ENCODE measurements around the gene MLYCD. TPM values are rescaled to one million over a fixed set of nuclear protein-coding genes. Genes with fewer than 3 reads are reported as not detected.
A peak's percentile ranks its signal among the peaks of the same experiment; 100 is the strongest.

Gene MLYCD
- total RNA-seq, 1 donor: 5.1 TPM

- Histone ChIP-seq H3K9me3 (ENCODE audit: low read depth, low read length) (no peaks in the 10 kb centered on the region), H3K4me2 (ENCODE audit: insufficient read depth, low read length) (no peak overlapping the region), H2AFZ (ENCODE audit: low read length) (no peak overlapping the region), H3K27me3 (ENCODE audit: insufficient read depth, low read length) (no peaks in the 10 kb centered on the region), H4K20me1 (ENCODE audit: insufficient read depth, low read length) (peaks cover 10% of the 10 kb centered on the region), H3K4me1 (ENCODE audit: insufficient read depth, low read length) (peaks cover 3% of the 10 kb centered on the region), H3K27ac (ENCODE audit: low read depth, low read length) (no peak overlapping the region), H3K79me2 (ENCODE audit: insufficient read depth, low read length) (peaks cover 18% of the 10 kb centered on the region), H3K4me3 (ENCODE audit: insufficient read depth, low read length) (no peak overlapping the region), H3K36me3 (ENCODE audit: insufficient read depth, low read length) (peaks cover 27% of the 10 kb centered on the region)
- DNase-seq (ENCODE audit: insufficient read length, low spot score, missing footprints): peak; percentile 37
- no peak for TF ChIP-seq CTCF (IDR thresholded peaks at IDR 0.05; ENCODE audit: extremely low read depth, low read depth, low read length)
These were observed 60.9 kb downstream of the MLYCD start for GRCh38 chr16:83959656-83960434.

GRCh38 chr16:83960521-83961249 is 61.8 kb downstream of the MLYCD start:
- Histone ChIP-seq H3K9me3 (ENCODE audit: low read depth, low read length) (no peaks in the 10 kb centered on the region), H3K27ac (ENCODE audit: low read depth, low read length) (no peak overlapping the region), H3K79me2 (ENCODE audit: insufficient read depth, low read length) (peaks cover 14% of the 10 kb centered on the region), H3K27me3 (ENCODE audit: insufficient read depth, low read length) (no peaks in the 10 kb centered on the region), H3K4me1 (ENCODE audit: insufficient read depth, low read length) (no peaks in the 10 kb centered on the region), H4K20me1 (ENCODE audit: insufficient read depth, low read length) (peaks cover 6% of the 10 kb centered on the region), H3K4me2 (ENCODE audit: insufficient read depth, low read length) (no peak overlapping the region), H3K4me3 (ENCODE audit: insufficient read depth, low read length) (no peak overlapping the region), H3K36me3 (ENCODE audit: insufficient read depth, low read length) (peaks cover 27% of the 10 kb centered on the region), H2AFZ (ENCODE audit: low read length) (no peak overlapping the region)
- peak; percentile 46 for DNase-seq (ENCODE audit: insufficient read length, low spot score, missing footprints)
- TF ChIP-seq CTCF (IDR thresholded peaks at IDR 0.05; ENCODE audit: extremely low read depth, low read depth, low read length): no peak

DNA sequence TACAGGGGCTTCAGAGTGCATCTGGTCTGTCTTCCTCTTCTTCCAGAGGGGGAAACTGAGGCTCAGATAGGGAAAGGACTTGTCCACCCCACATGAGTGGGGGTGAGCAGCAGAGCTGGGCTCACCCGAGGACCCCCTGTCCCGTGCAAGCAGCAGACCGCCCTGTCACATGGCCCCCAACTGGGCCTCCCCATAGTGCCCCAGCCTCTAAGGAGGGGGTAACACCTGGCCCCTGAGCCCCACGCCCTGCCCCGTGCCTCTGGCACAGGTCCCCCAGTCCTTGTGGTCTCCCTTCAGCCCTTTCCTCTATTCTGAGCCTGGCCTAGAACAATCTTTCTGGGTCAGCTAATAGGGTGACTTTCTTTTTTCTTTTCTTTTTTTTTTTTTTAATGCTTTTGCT is 62.7 kb downstream of the MLYCD start:
- H3K4me1 ChIP-seq (ENCODE audit: insufficient read depth, low read length): no peaks in the 10 kb centered on the region
- H3K27ac ChIP-seq (ENCODE audit: low read depth, low read length): no peak overlapping the region

More for the DNA sequence above, 62.7 kb downstream of the MLYCD start:
- Histone ChIP-seq H3K79me2 (ENCODE audit: insufficient read depth, low read length) (peaks cover 4% of the 10 kb centered on the region), H2AFZ (ENCODE audit: low read length) (no peak overlapping the region), H3K9me3 (ENCODE audit: low read depth, low read length) (no peaks in the 10 kb centered on the region), H3K4me2 (ENCODE audit: insufficient read depth, low read length) (no peak overlapping the region), H4K20me1 (ENCODE audit: insufficient read depth, low read length) (no peaks in the 10 kb centered on the region), H3K36me3 (ENCODE audit: insufficient read depth, low read length) (peaks cover 27% of the 10 kb centered on the region), H3K4me3 (ENCODE audit: insufficient read depth, low read length) (no peak overlapping the region), H3K27me3 (ENCODE audit: insufficient read depth, low read length) (no peaks in the 10 kb centered on the region)
- DNase-seq (ENCODE audit: insufficient read length, low spot score, missing footprints): peak; percentile 30
- TF ChIP-seq CTCF (IDR thresholded peaks at IDR 0.05; ENCODE audit: extremely low read depth, low read depth, low read length): no peak
